Large intestine (tissue), 3 donors: Measurements from ENCODE around the gene MDM4. TPM values are rescaled to one million over a fixed set of nuclear protein-coding genes. Genes with fewer than 3 reads are reported as not detected.

ENCODE experiments used
- DNase-seq, 2 donors: peaks; one replicate each; pipeline versions ENCODE4 v3.0.0 to v3.0.0-alpha.2; 2013
- H3K27ac ChIP-seq: one replicate; pipeline ENCODE4 v1.5.1; 2013; ENCODE audit warnings: low read length
- H3K27me3 ChIP-seq: 2 replicates; pipeline ENCODE4 v1.6.1; 2013; ENCODE audit warnings: low read length; ENCODE audit not compliant: control insufficient read depth, insufficient read depth
- H3K36me3 ChIP-seq: 2 replicates; pipeline ENCODE4 v1.6.1; 2013; ENCODE audit warnings: low read length; ENCODE audit not compliant: control insufficient read depth, insufficient read depth
- H3K4me1 ChIP-seq: one replicate; pipeline ENCODE4 v1.6.1; 2013; ENCODE audit warnings: low read length; ENCODE audit not compliant: control insufficient read depth, insufficient read depth
- H3K4me3 ChIP-seq: one replicate; pipeline ENCODE4 v1.5.1; 2013; ENCODE audit warnings: low read length
- H3K9me3 ChIP-seq: one replicate; pipeline ENCODE4 v1.6.1; 2013; ENCODE audit warnings: mild to moderate bottlenecking, low read depth, low read length, moderate library complexity; ENCODE audit not compliant: control insufficient read depth
- WGBS: methylation state at CpG from one replicate; pipeline ENCODE4 v1.1.5; 2013; ENCODE audit warnings: low lambda C conversion rate; ENCODE audit not compliant: insufficient coverage; 5-methylcytosine and 5-hydroxymethylcytosine counted together
- polyA plus RNA-seq: library from polyadenylated mRNA; unstranded; fragments of 120-200 nt; gene quantifications from one replicate; pipeline ENCODE4 v1.2.1, GENCODE V29; 2013

Gene MDM4
- polyA plus RNA-seq, 1 donor = 40.1 TPM

- Histone ChIP-seq H3K27ac (no peak overlapping the region), H3K36me3 (no peaks in the 10 kb centered on the region), H3K4me3 (no peak overlapping the region), H3K27me3 (no peaks in the 10 kb centered on the region), H3K4me1 (no peaks in the 10 kb centered on the region), H3K9me3 (no peaks in the 10 kb centered on the region)
- peak in 1 of 2 donors; percentile 22 for DNase-seq
- whole genome bisulfite sequencing = no CpG with 5 or more reads among the region's 8 CpGs
Measured at GRCh38 chr1:204576422-204576821, 60.2 kb downstream of the MDM4 start.

GRCh38 chr1:204577794-204578478, 61.7 kb downstream of the MDM4 start:
- no CpG with 5 or more reads among the region's 10 CpGs for WGBS
- Histone ChIP-seq H3K36me3 (no peaks in the 10 kb centered on the region), H3K4me1 (no peaks in the 10 kb centered on the region), H3K27me3 (no peaks in the 10 kb centered on the region), H3K9me3 (no peaks in the 10 kb centered on the region), H3K4me3 (no peak overlapping the region), H3K27ac (no peak overlapping the region)
- DNase-seq = no peak

GRCh38 chr1:204578867-204579664, 62.9 kb downstream of the MDM4 start:
- WGBS = 83% methylated on average over 1 of the region's 18 CpGs
- no peak overlapping the region for H3K27ac ChIP-seq

GRCh38 chr1:204579681-204580080, 63.5 kb downstream of the MDM4 start:
- Histone ChIP-seq H3K36me3 (no peaks in the 10 kb centered on the region), H3K27ac (no peak overlapping the region), H3K4me1 (no peaks in the 10 kb centered on the region), H3K4me3 (no peak overlapping the region), H3K27me3 (no peaks in the 10 kb centered on the region), H3K9me3 (no peaks in the 10 kb centered on the region)
- DNase-seq = no peak
- 100% methylated on average over 1 of the region's 6 CpGs for WGBS

More at GRCh38 chr1:204578867-204579664, 62.9 kb downstream of the MDM4 start:
- DNase-seq = peak in 1 of 2 donors; percentile 55
- Histone ChIP-seq H3K4me1 (no peaks in the 10 kb centered on the region), H3K27me3 (no peaks in the 10 kb centered on the region), H3K4me3 (no peak overlapping the region), H3K9me3 (no peaks in the 10 kb centered on the region), H3K36me3 (no peaks in the 10 kb centered on the region)

- Histone ChIP-seq H3K4me1 (no peaks in the 10 kb centered on the region), H3K27ac (no peak overlapping the region), H3K27me3 (no peaks in the 10 kb centered on the region), H3K9me3 (no peaks in the 10 kb centered on the region), H3K4me3 (no peak overlapping the region), H3K36me3 (no peaks in the 10 kb centered on the region)
- WGBS = no CpG with 5 or more reads among the region's 2 CpGs
- DNase-seq = no peak
Measured at GRCh38 chr1:204580862-204581261, 64.7 kb downstream of the MDM4 start.

- H3K9me3 ChIP-seq = no peaks in the 10 kb centered on the region
- DNase-seq = no peak
- WGBS = no CpG with 5 or more reads among the region's 3 CpGs
- H3K4me1 ChIP-seq = no peaks in the 10 kb centered on the region
- no peaks in the 10 kb centered on the region for H3K36me3 ChIP-seq
- H3K4me3 ChIP-seq = no peak overlapping the region
- H3K27ac ChIP-seq = no peak overlapping the region
- H3K27me3 ChIP-seq = no peaks in the 10 kb centered on the region
Measured at GRCh38 chr1:204581759-204582158, 65.6 kb downstream of the MDM4 start.

GRCh38 chr1:204583909-204584632, 67.9 kb downstream of the MDM4 start:
- Histone ChIP-seq H3K9me3 (no peaks in the 10 kb centered on the region), H3K4me1 (no peaks in the 10 kb centered on the region), H3K27me3 (no peaks in the 10 kb centered on the region), H3K27ac (no peak overlapping the region), H3K4me3 (no peak overlapping the region), H3K36me3 (no peaks in the 10 kb centered on the region)
- no CpG with 5 or more reads among the region's 4 CpGs for WGBS
- DNase-seq = no peak

GRCh38 chr1:204584699-204585372, 68.6 kb downstream of the MDM4 start:
- no peak overlapping the region for H3K27ac ChIP-seq
- WGBS = no CpG with 5 or more reads among the region's 11 CpGs
- no peak overlapping the region for H3K4me3 ChIP-seq
- H3K4me1 ChIP-seq = no peaks in the 10 kb centered on the region
- H3K9me3 ChIP-seq = no peaks in the 10 kb centered on the region
- no peaks in the 10 kb centered on the region for H3K36me3 ChIP-seq
- DNase-seq = no peak
- H3K27me3 ChIP-seq = no peaks in the 10 kb centered on the region

GRCh38 chr1:204587621-204588020, 71.4 kb downstream of the MDM4 start:
- 83% methylated on average over 1 of the region's 6 CpGs for WGBS

GRCh38 chr1:204588826-204589225, 72.6 kb downstream of the MDM4 start:
- Histone ChIP-seq H3K4me1 (no peaks in the 10 kb centered on the region), H3K27ac (no peak overlapping the region), H3K9me3 (no peaks in the 10 kb centered on the region), H3K27me3 (no peaks in the 10 kb centered on the region), H3K36me3 (no peaks in the 10 kb centered on the region), H3K4me3 (no peak overlapping the region)
- no peak for DNase-seq
- WGBS = no CpG with 5 or more reads among the region's 5 CpGs

More at GRCh38 chr1:204587621-204588020, 71.4 kb downstream of the MDM4 start:
- no peaks in the 10 kb centered on the region for H3K4me1 ChIP-seq
- no peaks in the 10 kb centered on the region for H3K9me3 ChIP-seq
- no peaks in the 10 kb centered on the region for H3K27me3 ChIP-seq
- no peak overlapping the region for H3K27ac ChIP-seq
- H3K4me3 ChIP-seq = no peak overlapping the region
- no peaks in the 10 kb centered on the region for H3K36me3 ChIP-seq
- no peak for DNase-seq
